ENCODE results near the gene KRTAP12-4.

The KRTAP12-4 gene

DNA sequence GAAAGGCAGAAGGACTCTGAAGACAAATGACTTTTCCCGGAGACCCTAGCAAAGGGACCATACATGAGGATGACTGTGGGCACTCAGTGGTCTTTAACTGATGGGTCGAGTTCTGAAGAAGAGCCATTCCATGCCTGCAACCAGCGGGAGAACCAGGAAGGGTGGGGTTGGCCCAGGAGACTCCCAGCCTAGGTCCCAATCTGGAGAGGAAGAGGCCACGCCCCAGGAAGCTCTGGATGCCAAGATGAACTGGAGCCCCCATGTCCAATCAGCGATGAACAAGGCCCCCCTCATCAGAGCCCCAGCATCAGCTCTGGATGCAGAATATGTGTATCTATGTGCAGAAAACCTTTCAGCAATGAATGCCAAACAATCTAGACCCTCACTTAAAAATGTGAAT, 13.7 kb downstream of the KRTAP12-4 start:
- TF ChIP-seq, protein P1, sequence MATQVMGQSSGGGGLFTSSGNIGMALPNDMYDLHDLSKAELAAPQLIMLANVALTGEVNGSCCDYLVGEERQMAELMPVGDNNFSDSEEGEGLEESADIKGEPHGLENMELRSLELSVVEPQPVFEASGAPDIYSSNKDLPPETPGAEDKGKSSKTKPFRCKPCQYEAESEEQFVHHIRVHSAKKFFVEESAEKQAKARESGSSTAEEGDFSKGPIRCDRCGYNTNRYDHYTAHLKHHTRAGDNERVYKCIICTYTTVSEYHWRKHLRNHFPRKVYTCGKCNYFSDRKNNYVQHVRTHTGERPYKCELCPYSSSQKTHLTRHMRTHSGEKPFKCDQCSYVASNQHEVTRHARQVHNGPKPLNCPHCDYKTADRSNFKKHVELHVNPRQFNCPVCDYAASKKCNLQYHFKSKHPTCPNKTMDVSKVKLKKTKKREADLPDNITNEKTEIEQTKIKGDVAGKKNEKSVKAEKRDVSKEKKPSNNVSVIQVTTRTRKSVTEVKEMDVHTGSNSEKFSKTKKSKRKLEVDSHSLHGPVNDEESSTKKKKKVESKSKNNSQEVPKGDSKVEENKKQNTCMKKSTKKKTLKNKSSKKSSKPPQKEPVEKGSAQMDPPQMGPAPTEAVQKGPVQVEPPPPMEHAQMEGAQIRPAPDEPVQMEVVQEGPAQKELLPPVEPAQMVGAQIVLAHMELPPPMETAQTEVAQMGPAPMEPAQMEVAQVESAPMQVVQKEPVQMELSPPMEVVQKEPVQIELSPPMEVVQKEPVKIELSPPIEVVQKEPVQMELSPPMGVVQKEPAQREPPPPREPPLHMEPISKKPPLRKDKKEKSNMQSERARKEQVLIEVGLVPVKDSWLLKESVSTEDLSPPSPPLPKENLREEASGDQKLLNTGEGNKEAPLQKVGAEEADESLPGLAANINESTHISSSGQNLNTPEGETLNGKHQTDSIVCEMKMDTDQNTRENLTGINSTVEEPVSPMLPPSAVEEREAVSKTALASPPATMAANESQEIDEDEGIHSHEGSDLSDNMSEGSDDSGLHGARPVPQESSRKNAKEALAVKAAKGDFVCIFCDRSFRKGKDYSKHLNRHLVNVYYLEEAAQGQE (IDR thresholded peaks at IDR 0.05; ENCODE audit: insufficient read depth in 1 of 2, low read depth in 2 of 2, low read length in 2 of 2): no peak
- TF ChIP-seq SIN3A (IDR thresholded peaks at IDR 0.05; ENCODE audit: borderline replicate concordance, insufficient read depth, low read length) (no peak), POLR2AphosphoS5 (IDR thresholded peaks at IDR 0.05; ENCODE audit: low read depth, low read length) (no peak), TAF1 (IDR thresholded peaks at IDR 0.05; ENCODE audit: borderline replicate concordance, insufficient read depth, low read length) (no peak), FOXP2 (optimal IDR thresholded peaks at IDR 0.05; ENCODE audit: borderline replicate concordance, extremely low read depth, extremely low read length, insufficient read depth) (no peak)

DNA sequence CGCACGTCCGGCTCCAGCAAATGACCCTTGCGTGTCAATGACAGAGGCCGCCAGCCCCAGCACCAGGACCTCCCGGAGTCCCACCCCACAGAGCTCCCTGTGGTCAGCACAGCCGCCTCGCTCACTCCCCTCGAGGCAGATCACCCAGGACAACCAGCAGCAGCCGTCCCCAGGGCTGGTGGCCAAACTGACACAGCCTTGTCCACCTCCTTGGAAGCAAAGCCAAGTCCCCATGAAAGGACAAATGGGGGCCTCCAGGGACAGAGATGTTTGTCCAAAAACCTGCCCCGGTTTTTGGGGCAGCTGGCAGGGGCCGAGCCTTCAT, 15.2 kb downstream of the KRTAP12-4 start:
- TF ChIP-seq, protein P1 (IDR thresholded peaks at IDR 0.05; ENCODE audit: insufficient read depth in 1 of 2, low read depth in 2 of 2, low read length in 2 of 2): no peak
- TF ChIP-seq TAF1 (IDR thresholded peaks at IDR 0.05; ENCODE audit: borderline replicate concordance, insufficient read depth, low read length) (no peak), POLR2AphosphoS5 (IDR thresholded peaks at IDR 0.05; ENCODE audit: low read depth, low read length) (no peak), FOXP2 (optimal IDR thresholded peaks at IDR 0.05; ENCODE audit: borderline replicate concordance, extremely low read depth, extremely low read length, insufficient read depth) (no peak), SIN3A (IDR thresholded peaks at IDR 0.05; ENCODE audit: borderline replicate concordance, insufficient read depth, low read length) (no peak)

DNA sequence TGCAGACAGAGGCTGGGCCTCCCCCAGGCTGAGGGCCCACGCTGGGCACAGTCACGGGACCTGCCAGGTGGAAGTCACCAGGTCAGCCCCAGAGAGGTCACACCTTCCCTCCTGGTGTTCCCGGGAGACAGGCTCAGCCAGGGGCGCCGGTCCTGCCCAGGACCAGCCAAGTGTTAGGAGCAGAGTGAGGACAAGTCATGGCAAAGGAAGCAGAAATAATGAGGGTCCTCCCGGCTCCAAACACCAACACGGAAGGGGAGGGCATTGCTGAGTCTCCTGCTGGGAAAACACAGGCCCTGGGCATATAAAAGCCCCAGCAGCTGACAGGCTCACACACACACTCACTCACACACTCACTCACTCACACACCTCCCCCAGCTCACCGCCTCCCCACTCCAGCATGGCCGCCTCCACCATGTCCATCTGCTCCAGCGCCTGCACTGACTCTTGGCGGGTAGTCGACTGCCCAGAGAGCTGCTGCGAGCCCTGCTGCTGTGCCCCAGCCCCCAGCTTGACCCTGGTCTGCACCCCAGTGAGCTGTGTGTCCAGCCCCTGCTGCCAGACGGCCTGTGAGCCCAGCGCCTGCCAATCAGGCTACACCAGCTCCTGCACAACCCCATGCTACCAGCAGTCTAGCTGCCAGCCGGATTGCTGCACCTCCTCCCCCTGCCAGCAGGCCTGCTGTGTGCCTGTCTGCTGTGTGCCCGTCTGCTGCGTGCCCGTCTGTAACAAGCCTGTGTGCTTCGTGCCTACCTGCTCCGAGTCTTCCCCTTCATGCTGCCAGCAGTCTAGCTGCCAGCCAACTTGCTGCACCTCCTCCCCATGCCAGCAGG, 17.2 kb downstream of the KRTAP12-4 start, which contains the start of gene KRTAP10-10:
TSS of gene KRTAP10-10 (plus strand) at position 339 of the 833 bp plus-strand sequence. CDS start at position 401, 62 bp downstream.
- TF ChIP-seq SIN3A (IDR thresholded peaks at IDR 0.05; ENCODE audit: borderline replicate concordance, insufficient read depth, low read length): no peak
- TF ChIP-seq, protein P1 (IDR thresholded peaks at IDR 0.05; ENCODE audit: insufficient read depth in 1 of 2, low read depth in 2 of 2, low read length in 2 of 2): no peak
- no peak for TF ChIP-seq FOXP2 (optimal IDR thresholded peaks at IDR 0.05; ENCODE audit: borderline replicate concordance, extremely low read depth, extremely low read length, insufficient read depth)
- TF ChIP-seq TAF1 (IDR thresholded peaks at IDR 0.05; ENCODE audit: borderline replicate concordance, insufficient read depth, low read length): no peak
- no peak for TF ChIP-seq POLR2AphosphoS5 (IDR thresholded peaks at IDR 0.05; ENCODE audit: low read depth, low read length)

DNA sequence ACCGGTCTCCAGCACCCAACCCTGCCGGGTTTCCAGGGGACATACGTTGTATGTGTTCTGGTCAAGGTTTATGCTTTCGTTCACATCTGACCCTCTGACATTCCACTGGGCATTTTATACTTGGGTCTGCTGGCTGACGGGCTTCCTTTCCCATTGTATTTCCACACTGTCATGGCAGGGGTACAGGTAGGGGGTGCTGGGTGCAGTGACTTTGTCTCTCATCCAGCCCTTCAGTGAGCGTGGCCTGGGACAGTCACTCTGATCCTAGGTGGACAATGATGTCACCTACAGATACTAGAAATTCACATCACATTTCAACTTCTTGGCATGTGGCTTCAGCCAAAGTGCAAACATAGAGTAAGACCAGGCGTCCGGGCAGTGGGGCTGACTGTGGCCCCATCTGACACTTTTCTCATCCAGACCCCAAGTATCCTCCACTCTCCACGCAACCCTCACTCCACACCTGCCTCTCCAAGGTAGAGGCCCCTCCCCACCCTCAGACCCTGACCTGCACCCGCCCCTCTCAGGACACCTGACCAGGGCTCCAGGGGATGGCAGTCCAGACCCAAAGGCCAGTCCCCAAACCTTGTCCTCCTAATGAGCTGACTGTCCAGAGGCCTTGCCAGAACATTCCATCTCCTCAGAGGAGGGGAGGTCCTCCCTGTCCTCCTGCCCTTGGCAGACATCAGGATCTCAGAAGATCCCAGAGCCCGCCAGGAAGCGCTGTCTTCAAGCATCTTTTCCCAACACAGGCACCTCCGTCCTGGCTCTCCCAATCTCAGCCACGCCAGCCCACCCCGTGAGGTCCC, 18.0 kb downstream of the KRTAP12-4 start:
- TF ChIP-seq SIN3A (IDR thresholded peaks at IDR 0.05; ENCODE audit: borderline replicate concordance, insufficient read depth, low read length) (no peak), TAF1 (IDR thresholded peaks at IDR 0.05; ENCODE audit: borderline replicate concordance, insufficient read depth, low read length) (no peak), POLR2AphosphoS5 (IDR thresholded peaks at IDR 0.05; ENCODE audit: low read depth, low read length) (no peak), FOXP2 (optimal IDR thresholded peaks at IDR 0.05; ENCODE audit: borderline replicate concordance, extremely low read depth, extremely low read length, insufficient read depth) (no peak)
- TF ChIP-seq, protein P1 (IDR thresholded peaks at IDR 0.05; ENCODE audit: insufficient read depth in 1 of 2, low read depth in 2 of 2, low read length in 2 of 2): no peak

Measured in PFSK-1 (cell line).